Tibial nerve (tissue), 4 donors: ENCODE results near the gene NOP16.

Source experiments
- EP300 ChIP-seq, 2 donors: sonication (generic); formaldehyde crosslinking; IDR thresholded peaks; one replicate each; pipeline ENCODE4 v1.6.1; 2017; ENCODE audit warnings: antibody characterized with exemption in 2 of 2, mild to moderate bottlenecking in 1 of 2
- POLR2A ChIP-seq, 2 donors: fragments of 450-650 bp; IDR thresholded peaks; one replicate each; pipeline ENCODE4 v1.6.1; 2017; ENCODE audit warnings: antibody characterized with exemption in 2 of 2, mild to moderate bottlenecking in 2 of 2, moderate library complexity in 2 of 2
- TF ChIP-seq, protein P1 (sequence below), 5 experiments: fragments of 200-600 bp in 3 of 5; fragments of 450-650 bp in 2 of 5; sonication (generic) in 3 of 5; IDR thresholded peaks; one replicate each; pipeline ENCODE4 v1.5.1; 2016 to 2019; ENCODE audit warnings: antibody characterized with exemption in 5 of 5, mild to moderate bottlenecking in 3 of 5, moderate library complexity in 2 of 5

DNA sequence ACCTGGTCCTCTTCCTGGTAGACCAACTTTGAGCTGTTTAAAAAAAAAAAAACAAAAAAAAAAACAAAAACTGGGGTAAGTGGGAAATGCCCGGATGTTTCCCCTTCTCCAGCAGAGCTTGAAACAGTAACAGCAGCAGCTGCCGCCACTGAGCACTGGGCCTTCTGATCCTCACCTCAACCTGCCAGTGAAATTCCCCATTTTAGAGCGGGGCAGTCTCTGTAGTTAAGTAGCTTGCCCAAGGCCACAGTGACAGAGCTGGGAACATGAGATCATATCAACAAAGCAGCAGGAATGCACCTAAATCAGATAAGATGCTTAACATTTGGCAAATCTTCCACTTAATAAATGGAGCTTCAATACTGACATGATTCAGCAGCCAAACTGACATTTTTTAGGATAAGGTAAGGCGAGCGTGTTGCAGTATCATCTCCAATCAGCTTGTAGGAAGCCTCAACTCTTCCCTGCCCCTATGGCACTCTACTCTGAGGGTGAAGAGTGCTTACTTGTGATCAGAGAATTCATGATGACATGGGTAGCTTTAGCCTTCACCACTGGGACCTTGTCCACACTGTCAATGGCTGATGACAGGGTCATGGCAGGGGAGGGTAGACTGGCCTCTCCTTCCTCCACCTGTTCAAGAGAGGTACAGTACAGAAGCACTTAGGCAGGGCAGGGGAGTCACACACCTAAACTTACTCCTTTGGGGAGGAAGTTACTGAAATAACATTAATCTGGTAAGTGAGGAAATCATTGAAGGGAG lies 36.1 kb downstream of the NOP16 start:
- TF ChIP-seq POLR2A (IDR thresholded peaks at IDR 0.05), result no peak
- TF ChIP-seq, protein P1, sequence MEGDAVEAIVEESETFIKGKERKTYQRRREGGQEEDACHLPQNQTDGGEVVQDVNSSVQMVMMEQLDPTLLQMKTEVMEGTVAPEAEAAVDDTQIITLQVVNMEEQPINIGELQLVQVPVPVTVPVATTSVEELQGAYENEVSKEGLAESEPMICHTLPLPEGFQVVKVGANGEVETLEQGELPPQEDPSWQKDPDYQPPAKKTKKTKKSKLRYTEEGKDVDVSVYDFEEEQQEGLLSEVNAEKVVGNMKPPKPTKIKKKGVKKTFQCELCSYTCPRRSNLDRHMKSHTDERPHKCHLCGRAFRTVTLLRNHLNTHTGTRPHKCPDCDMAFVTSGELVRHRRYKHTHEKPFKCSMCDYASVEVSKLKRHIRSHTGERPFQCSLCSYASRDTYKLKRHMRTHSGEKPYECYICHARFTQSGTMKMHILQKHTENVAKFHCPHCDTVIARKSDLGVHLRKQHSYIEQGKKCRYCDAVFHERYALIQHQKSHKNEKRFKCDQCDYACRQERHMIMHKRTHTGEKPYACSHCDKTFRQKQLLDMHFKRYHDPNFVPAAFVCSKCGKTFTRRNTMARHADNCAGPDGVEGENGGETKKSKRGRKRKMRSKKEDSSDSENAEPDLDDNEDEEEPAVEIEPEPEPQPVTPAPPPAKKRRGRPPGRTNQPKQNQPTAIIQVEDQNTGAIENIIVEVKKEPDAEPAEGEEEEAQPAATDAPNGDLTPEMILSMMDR (IDR thresholded peaks at IDR 0.05), result no peak
- TF ChIP-seq EP300 (IDR thresholded peaks at IDR 0.05), result no peak
